NCI-H128 (cell line): Measurements from ENCODE around the gene KRR1.
"Not testable (repeated sequence)": the region's sequence is repeated elsewhere in the genome, so short reads cannot be mapped to it uniquely, and the experiment has no call there.

Experiments used
- DNase-seq: peaks from one replicate; lab custom pipeline; 2025; ENCODE audit not compliant: unreplicated experiment; lab: John Stamatoyannopoulos, UW

The KRR1 gene

DNA sequence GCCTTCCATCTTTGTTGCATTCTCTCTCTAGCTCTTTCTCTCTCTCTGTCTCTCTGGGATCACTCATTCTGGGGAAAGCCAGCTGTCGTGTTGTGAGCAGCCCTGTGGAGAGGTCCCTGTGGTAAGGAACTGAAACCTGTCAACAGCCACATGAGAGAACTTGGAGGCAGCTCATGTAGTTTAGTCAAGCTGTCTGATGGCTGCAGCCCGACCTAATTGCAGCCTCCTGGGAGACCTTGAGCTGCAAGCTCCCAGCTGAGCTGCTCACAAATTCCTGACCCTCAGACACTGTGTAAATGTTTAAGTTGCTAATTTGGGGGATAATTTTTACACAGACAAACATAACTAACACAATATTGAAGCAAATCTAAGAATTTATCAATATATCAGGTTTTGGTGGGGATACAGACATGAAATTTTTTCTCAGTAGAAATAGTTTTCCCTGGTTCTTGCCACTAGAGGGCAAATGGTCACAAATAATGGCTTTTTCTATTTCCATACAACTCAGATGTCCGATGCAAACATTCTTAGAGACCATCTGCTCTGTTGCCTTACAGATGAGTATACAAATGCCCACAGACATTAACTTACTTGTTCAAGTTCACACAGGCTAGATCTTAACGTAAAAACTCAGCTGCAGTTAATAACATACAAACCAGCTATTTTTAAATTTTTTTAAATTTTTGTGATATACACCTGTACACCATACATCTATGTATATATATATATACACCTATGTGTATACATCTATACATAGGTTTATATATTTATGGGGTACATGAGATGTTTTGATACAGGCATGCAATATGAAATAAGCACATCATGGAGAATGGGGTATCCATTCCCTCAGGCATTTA, 15.5 kb upstream of the KRR1 start:
- peak; percentile 53 for DNase-seq

DNA sequence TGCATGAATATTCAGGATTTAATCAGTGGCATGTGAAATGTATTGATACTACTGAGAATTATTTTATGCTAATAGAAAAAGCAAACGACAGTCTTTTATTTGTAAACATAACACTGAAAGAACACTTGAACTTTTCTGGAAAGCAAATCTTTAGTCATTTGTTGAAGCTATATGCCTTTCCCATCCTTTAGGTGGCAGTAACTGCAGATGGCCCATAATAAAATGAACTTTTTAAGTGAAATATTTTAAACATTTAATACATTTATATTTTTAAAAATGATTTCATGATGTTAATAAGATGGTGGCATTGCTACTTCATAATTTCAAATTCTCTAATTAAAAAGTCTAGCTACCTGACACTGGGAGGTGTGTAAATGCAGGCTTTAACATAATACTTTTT, 13.9 kb upstream of the KRR1 start:
- DNase-seq, result no peak

DNA sequence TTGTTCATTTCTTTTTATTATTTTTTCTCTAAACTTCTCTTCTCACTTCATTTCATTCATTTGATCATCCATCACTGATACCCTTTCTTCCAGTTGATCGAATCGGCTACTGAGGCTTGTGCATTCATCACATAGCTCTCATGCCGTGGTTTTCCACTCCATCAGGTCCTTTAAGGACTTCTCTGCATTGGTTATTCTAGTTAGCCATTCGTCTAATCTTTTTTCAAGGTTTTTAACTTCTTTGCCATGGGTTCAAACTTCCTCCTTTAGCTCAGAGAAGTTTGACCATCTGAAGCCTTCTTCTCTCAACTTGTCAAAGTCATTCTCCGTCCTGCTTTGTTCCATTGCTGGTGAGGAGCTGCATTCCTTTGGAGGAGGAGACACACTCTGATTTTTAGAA, 10.7 kb upstream of the KRR1 start:
- not testable (repeated sequence) for DNase-seq

DNA sequence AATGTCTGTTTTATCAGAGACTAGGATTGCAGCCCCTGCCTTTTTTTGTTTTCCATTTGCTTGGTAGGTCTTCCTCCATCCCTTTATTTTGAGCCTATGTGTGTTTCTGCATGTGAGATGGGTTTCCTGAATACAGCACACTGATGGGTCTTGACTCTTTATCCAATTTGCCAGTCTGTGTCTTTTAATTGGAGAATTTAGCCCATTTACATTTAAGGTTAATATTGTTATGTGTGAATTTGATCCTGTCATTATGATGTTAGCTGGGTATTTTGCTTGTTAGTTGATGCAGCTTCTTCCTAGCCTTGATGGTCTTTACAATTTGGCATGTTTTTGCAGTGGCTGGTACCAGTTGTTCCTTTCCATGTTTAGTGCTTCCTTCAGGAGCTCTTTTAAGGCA, 9.8 kb upstream of the KRR1 start:
- not testable (repeated sequence) for DNase-seq

GRCh38 chr12:75509621-75510020, 1.8 kb downstream of the KRR1 start:
- DNase-seq, result no peak

DNA sequence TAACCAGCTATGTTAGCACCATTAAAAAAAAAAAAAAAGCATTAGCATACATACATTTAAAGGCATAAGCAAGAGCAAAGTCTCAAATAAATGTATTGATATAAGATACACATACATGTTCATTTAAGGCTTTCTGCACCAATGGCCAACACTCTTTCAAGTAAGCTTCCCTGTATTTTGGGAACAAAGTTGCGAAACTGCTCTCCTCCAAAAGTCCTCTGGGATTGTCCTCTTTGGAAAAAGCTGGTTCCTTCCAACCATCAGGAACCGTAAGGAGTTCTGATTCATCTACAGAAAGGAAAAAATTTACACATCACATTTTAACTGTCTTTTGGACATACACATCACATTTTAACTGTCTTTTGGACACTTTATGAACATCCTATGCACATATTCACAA, 3.2 kb downstream of the KRR1 start:
- no peak for DNase-seq

DNA sequence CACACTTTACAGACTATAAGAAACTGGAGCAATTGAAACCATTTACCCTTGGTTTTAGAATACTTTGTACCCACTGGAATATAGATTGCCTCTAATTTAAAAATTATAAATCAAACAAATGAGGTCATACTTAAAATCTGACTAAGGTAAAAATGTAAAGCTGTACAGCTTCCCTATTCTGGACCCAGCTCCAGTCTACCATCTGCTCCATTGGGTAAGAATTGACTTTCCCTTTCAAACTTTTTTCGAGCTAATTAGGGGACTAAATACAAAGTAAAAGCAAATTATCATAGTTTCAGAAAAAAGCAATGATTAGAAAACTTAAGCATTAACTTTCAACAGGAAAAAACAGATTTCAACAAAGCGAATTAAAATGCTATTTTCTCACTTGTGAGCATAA, 4.3 kb downstream of the KRR1 start:
- DNase-seq, result no peak

GRCh38 chr12:75505706-75506312, 5.6 kb downstream of the KRR1 start:
- DNase-seq, result no peak

- DNase-seq, result no peak
Observed at GRCh38 chr12:75503866-75504265, 7.5 kb downstream of the KRR1 start.

- no peak for DNase-seq
Observed at GRCh38 chr12:75503459-75503858, 8.0 kb downstream of the KRR1 start.

DNA sequence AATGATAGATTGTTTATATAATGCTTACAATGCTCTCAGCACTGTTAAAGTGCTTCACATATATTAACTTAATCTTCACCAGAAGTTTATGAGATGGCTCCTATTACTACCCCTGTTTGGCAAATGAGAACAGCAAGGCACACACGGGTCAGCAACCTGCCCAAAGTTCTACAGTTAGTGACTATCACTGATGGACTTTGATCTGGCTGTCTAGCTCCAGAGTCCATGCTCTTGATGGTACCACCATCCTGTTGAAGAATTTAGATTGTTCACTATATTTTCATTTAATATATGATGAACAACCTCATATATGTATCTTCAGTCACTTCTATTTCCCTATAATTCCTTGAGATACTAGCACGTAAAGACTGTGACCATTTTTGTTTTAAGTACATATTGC, 20.2 kb downstream of the KRR1 start:
- no peak for DNase-seq

- DNase-seq, result no peak
Observed at GRCh38 chr12:75489613-75490210, 21.7 kb downstream of the KRR1 start.

DNA sequence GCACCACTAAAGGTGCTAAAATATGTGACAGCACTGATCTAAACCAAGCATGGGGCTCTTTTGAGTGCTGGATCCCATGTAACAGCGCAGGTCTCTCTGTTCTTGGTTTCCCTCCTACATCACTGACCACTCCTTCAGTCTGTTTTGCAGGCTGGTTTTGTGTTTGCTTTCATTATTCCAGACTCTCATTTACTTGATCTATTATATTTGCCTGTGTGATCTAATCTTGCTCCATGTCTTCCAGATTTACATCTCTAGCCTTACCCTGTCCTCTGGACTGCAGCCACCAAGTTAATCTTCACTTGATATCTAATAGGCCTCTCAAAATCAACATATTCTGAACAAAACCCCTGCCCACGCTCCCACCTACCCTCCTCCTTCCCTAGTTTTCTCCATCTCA, 22.2 kb downstream of the KRR1 start:
- DNase-seq, result no peak

DNA sequence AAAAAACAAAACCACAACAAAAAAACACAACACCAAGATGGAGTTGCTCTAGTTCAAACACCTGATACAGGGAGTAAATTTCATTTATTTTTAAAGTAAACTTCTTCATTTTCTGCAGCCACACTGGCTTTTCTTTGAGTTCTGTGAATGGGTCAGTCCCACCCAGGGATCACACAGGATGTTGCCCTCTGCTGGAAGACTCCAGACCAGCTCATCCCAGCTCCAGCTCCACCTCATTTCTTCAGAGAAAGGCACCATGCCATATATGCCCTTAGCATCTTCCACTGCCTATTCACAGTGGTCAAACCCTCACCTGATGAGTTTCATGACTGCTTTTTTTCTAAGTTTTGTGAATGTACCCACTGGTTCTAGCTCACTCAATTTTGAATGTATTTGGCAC, 22.9 kb downstream of the KRR1 start:
- DNase-seq, result no peak

- no peak for DNase-seq
Observed at GRCh38 chr12:75487308-75487707, 24.1 kb downstream of the KRR1 start.

DNA sequence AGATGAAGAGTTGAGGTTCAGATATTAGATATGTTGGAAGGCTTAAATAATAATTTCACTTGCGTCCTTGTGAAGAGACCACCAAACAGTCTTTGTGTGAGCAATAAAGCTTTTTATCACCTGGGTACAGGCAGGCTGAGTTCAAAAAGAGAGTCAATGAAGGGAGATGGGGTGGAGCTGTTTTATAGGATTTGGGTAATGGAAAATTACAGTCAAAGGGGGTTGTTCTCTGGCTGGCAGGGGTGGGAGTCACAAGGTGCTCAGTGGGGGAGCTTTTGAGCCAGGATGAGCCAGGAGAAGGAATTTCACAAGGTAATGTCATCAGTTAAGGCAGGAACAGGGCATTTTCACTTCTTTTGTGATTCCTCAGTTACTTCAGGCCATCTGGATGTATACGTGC, 27.0 kb downstream of the KRR1 start:
- not testable (repeated sequence) for DNase-seq

DNA sequence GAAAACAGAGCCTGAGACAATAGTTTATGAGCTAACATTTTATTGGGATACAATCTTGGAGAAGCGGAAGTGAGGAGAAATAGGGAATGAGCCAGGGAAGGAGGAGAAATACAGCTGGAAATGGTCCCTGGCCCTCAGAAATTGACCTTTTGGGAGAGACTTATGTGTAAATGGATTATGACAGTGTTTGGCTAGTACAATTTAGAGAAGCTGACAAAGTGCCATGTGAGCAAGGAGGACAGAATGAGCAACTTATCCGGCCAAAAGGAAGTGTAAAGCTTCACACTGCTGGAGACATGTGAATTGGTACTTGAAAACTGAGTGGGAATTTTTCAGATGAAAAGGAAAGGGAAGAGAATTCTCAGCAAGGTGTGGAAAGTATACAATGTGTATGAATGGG, 28.0 kb downstream of the KRR1 start:
- no peak for DNase-seq

DNA sequence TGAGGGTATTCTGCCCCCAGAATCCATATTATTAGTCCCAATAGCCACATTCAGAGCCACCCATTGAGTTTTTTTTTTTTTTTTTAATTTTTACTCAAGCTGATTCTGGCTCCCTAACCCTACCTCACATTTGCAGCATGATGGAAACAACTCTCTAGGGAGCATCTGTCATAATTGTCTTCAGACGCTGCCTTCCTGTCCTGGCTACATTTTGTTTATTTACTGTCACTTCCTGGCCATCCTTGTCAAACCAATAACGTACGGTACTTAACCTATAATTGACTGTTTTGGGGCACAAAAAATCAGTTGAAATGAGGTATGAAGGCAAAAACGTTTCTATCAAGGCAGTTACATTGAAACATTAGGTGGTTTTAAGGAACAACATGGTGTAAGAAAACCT, 28.8 kb downstream of the KRR1 start:
- no peak for DNase-seq

DNA sequence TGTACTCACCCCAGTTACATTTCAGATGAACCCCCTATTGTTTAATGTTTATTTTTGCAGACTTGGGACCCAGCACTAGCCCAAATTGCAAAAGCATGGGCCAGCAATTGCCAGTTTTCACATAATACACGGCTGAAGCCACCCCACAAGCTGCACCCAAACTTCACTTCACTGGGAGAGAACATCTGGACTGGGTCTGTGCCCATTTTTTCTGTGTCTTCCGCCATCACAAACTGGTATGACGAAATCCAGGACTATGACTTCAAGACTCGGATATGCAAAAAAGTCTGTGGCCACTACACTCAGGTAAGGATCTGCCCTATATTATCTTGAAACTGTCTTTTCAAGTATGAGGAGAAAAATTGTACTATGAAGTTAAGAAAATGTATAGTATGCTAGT, 29.6 kb downstream of the KRR1 start:
- DNase-seq, result no peak

- no peak for DNase-seq
Observed at GRCh38 chr12:75481013-75481705, 30.2 kb downstream of the KRR1 start.

GRCh38 chr12:75480469-75480949, 30.9 kb downstream of the KRR1 start, which contains the start of gene GLIPR1:
GLIPR1 (plus strand) TSS chr12:75480755; CDS start chr12:75480881, 126 bp downstream.
- no peak for DNase-seq
